GM10847 (cell line): Measurements from ENCODE around the gene TMEM214.

ENCODE experiments used
- POLR2A ChIP-seq: IDR thresholded peaks from 2 replicates; pipeline ENCODE4 v1.6.1; 2011; ENCODE audit not compliant: insufficient read length; ENCODE audit errors: extremely low read depth

TMEM214 gene

GRCh38 chr2:27006602-27007415, 26.0 kb upstream of the TMEM214 start:
- TF ChIP-seq POLR2A: no peak

GRCh38 chr2:27007416-27008374, 25.1 kb upstream of the TMEM214 start:
- TF ChIP-seq POLR2A: no peak

DNA sequence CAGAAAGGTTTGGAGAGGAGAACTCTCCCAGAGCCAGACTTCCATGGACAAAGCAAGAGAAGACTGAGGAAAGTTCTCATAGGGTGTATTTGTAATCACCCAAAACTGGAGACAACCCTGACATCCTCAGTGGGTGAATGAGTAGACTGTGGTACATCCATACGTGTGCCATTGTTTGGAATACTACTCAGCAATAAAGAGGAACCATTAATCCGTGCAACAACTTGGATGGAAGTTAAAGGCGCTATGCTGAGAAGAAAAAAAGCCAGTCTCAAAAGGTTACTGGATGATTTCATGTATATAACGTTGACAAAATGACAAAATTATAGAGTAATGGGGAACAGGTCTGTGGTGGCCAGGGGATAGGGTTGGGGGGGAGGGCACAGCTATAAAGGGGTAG, 24.1 kb upstream of the TMEM214 start:
- no peak for TF ChIP-seq POLR2A

DNA sequence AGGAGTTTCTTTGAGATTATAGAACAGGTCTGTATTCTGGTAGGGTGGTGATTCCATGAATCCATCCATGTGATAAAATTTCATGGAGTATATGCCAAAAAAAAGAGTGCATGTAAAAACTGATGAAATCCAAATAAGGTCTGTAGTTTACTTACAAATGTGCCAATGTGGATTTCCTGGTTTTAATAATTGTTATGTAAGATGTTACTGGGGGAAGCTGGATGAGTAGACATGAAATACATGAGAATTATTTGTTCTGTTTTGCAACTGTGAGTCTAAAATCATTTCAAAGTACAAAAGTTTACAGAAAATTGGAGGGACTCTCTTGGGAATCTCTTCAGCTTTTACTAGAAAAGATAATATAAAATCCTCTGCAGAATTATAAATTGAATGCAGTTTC, 23.7 kb upstream of the TMEM214 start:
- TF ChIP-seq POLR2A: no peak

GRCh38 chr2:27009716-27010115, 23.0 kb upstream of the TMEM214 start:
- no peak for TF ChIP-seq POLR2A

- TF ChIP-seq POLR2A: no peak
Measured at GRCh38 chr2:27010139-27010538, 22.6 kb upstream of the TMEM214 start.

DNA sequence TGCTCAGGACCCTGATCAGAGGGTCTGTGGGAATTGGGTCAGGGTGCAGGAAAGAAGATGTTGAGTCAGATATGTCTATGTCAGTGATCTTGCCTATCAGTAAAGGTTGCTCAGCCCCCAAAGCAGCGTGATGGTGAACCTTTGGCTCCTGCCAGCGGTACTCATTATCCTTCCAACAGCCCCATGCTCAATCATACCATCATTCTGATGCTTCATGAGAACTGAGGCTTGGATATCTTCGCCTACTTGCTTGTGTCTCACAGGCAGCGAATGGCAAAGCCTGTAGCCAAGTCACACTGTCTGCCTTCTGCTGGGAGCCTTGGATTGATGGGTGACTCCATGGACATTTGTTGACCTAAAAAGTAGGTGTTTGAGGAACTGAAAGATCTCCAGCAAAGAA, 19.0 kb upstream of the TMEM214 start:
- TF ChIP-seq POLR2A: no peak

GRCh38 chr2:27014771-27015433, 17.9 kb upstream of the TMEM214 start:
- no peak for TF ChIP-seq POLR2A

- no peak for TF ChIP-seq POLR2A
Measured at GRCh38 chr2:27016801-27017325, 15.9 kb upstream of the TMEM214 start.

DNA sequence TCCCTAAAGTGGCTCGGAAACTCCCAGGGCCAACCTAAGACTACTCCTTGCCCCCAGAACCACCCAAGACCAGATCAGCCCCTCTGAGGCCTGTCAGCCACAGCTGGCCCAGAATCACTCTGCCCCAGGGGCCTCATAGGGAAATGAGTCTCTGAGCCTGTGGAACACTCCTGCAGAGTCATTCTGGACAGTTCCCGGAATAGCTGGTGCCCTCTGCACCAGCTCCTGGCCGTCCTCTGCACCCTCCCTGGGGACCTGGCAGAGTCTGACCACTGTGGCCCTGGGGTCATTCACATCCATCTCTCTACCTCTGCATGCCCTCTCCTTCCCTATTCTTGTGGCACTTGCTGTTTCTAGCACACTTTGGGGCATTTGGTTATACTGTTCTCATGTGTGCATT, 14.6 kb upstream of the TMEM214 start:
- TF ChIP-seq POLR2A: no peak

GRCh38 chr2:27019459-27019858, 13.3 kb upstream of the TMEM214 start:
- no peak for TF ChIP-seq POLR2A

DNA sequence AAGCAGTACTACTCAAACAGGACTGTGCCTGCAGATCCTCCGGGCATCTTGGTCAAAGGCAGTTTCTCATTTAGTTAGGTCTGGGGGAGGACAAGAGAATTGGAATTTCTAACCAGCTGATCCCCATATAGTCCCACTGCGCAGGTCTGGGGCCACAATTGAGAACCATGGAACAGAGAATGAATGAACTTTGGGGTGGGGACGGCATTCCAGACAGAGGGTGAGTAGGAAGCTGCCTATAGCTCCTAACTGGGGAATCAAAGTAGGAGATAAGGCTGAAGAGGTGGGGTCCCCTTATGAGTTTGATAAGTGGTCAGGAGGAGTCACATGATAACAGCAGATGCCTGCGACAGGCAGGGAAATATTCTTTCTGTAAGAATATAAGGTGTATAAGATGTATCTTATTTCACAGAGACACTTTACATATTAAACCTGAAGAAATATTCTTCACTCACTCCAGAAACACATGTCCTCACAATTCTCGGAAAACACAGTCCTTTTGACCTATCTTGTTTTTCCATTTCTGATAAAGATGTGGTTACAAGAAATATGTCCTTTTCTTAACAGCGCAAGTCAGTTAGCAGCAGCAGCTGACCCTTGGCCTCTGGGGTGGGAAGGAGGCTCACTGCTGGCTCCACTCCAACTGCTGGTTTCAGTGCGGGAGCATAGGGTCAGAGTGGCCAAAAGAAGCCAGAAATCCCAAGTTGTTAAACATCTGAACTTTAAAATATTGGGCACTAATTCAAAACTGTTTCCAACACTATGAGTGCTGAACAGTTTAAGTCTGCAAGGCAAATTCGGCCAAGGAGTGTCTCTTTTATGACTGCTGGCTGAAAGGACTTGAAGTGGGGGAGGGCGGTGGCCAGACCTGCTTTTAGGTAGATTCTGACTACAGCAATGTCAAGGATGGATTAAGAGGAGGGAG, 12.6 kb upstream of the TMEM214 start:
- no peak for TF ChIP-seq POLR2A

DNA sequence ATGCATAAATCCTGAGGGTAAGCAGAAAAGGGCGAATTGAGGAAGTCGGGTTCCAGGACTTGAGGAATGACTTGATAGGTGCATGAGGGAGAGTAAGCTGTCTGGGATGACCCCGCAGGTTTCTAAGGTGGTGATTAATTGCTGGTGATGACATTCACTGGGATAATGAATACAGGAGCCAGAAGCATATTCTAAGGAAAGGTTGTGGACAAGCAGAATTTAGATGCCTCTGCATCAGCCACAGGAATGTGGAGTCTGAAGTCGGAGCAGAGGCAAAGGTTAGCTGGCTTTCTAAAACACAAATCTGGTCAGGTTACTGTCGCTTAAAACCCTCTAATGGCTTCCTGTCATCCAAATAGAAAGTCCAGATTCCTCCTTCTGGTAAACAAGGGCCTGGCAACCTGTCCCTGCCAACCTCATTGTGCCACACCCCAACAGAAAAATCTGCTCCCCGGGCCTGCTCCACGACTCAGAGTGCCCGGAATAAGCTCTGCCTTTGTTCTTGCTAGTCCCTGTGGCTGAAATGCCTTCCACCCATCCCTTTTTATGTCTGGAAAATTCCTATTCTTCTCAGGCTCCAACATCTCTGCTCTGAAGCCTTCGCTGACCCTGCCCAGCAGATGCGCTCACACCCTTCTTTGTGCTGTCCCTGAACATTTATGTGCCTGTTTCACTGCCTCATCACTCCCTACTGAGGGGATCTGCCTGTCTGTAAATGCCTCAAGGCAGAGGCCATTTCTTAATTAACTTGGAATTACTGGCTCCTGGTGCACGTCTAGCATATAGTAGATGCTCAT, 11.3 kb upstream of the TMEM214 start:
- TF ChIP-seq POLR2A: no peak

DNA sequence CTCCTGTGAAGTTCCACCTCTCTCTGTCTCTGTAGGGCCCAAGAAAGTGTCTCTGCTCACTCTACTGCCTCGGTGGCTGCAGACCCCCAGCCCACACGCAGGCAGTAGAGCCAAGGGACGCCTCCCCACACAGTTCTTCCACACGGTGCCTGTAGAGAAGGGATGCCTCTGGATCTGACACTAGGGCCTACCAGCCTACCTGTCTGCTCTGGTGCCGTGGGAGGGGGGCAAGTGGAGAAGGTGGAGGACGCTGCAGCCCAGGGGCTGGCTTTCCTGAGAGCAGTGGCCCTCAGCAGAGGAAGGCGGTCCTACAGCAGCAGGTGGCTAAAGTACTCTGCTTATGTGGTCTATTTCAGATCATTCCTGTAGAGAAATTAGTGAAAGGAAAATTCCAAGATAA, 9.0 kb upstream of the TMEM214 start:
- TF ChIP-seq POLR2A: no peak

- no peak for TF ChIP-seq POLR2A
Measured at GRCh38 chr2:27024188-27024587, 8.6 kb upstream of the TMEM214 start.
